Glutamatergic neuron (in vitro differentiated cells): ENCODE measurements around the gene IFITM1. TPM values are rescaled to one million over a fixed set of nuclear protein-coding genes. Genes with fewer than 3 reads are reported as not detected.

Source experiments
- DNase-seq: peaks from one replicate; pipeline ENCODE4 v3.0.0; 2022
- H3K27ac Mint-ChIP-seq: one replicate; pipeline ENCODE4 v1.8.0; 2020; ENCODE audit warnings: mild to moderate bottlenecking, mixed read lengths, inconsistent platforms; ENCODE audit not compliant: unreplicated experiment
- H3K27me3 Mint-ChIP-seq: one replicate; pipeline ENCODE4 v1.8.0; 2020; ENCODE audit warnings: mild to moderate bottlenecking, moderate library complexity, mixed read lengths, inconsistent platforms; ENCODE audit not compliant: unreplicated experiment
- H3K36me3 Mint-ChIP-seq: one replicate; pipeline ENCODE4 v1.8.0; 2020; ENCODE audit warnings: mild to moderate bottlenecking, mixed read lengths, inconsistent platforms; ENCODE audit not compliant: unreplicated experiment
- H3K4me1 Mint-ChIP-seq: one replicate; pipeline ENCODE4 v1.8.0; 2020; ENCODE audit warnings: mild to moderate bottlenecking, low read depth, mixed read lengths, inconsistent platforms; ENCODE audit not compliant: unreplicated experiment
- H3K4me3 Mint-ChIP-seq: one replicate; pipeline ENCODE4 v1.8.0; 2020; ENCODE audit warnings: mild to moderate bottlenecking, mixed read lengths, inconsistent platforms; ENCODE audit not compliant: unreplicated experiment
- H3K9me3 Mint-ChIP-seq: one replicate; pipeline ENCODE4 v1.8.0; 2020; ENCODE audit warnings: mild to moderate bottlenecking, moderate library complexity, mixed read lengths, inconsistent platforms; ENCODE audit not compliant: unreplicated experiment
- total RNA-seq: library from RNA; stranded (reverse); fragmentation: NEBNext Ultra II Directional; extraction: Animal tissue kit (Norgen Biotek cat#: 25700); gene quantifications from one replicate; pipeline ENCODE4 v1.2.1, GENCODE V29; 2021; ENCODE audit not compliant: unreplicated experiment
- TF ChIP-seq, protein P1 (sequence below): fragments of 200-600 bp; sonication (generic); IDR thresholded peaks from one replicate; pipeline ENCODE4 v1.5.0; 2021; ENCODE audit not compliant: partially characterized antibody, unreplicated experiment

Gene IFITM1
- total RNA-seq, 1 donor from 2014 or later: 2.6 TPM

GRCh38 chr11:280706-281485, 32.9 kb upstream of the IFITM1 start:
- Mint-ChIP-seq H3K4me1 (peaks cover 3% of the 10 kb centered on the region), H3K27me3 (peaks cover 22% of the 10 kb centered on the region), H3K36me3 (peaks cover 5% of the 10 kb centered on the region), H3K4me3 (no peak overlapping the region), H3K27ac (no peak overlapping the region), H3K9me3 (peaks cover 13% of the 10 kb centered on the region)
- no peak for DNase-seq
- TF ChIP-seq, protein P1, sequence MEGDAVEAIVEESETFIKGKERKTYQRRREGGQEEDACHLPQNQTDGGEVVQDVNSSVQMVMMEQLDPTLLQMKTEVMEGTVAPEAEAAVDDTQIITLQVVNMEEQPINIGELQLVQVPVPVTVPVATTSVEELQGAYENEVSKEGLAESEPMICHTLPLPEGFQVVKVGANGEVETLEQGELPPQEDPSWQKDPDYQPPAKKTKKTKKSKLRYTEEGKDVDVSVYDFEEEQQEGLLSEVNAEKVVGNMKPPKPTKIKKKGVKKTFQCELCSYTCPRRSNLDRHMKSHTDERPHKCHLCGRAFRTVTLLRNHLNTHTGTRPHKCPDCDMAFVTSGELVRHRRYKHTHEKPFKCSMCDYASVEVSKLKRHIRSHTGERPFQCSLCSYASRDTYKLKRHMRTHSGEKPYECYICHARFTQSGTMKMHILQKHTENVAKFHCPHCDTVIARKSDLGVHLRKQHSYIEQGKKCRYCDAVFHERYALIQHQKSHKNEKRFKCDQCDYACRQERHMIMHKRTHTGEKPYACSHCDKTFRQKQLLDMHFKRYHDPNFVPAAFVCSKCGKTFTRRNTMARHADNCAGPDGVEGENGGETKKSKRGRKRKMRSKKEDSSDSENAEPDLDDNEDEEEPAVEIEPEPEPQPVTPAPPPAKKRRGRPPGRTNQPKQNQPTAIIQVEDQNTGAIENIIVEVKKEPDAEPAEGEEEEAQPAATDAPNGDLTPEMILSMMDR: no peak

DNA sequence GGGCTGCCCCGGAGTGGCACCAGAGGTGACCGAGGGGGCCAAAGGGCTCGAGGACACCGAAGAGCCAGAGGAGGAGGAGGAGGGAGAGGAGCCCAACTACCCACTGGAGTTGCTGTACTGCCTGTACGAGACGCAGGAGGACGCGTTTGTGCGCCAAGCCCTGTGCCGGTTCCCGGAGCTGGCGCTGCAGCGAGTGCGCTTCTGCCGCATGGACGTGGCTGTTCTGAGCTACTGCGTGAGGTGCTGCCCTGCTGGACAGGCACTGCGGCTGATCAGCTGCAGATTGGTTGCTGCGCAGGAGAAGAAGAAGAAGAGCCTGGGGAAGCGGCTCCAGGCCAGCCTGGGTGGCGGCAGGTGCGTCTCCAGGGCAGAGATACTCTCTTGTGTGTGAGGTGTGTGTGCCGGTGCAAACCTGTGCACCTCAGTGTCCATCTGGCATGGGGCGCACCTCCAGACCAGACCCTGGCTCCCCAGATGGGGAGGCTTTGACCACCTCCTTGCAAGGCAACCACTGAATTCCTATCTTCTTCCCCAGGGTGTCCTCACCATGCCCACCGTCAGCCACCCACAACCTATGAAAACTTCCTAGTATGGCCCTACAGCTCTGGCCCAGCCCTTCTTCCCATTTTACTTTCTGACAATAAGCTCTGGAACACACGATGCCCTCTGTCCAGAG, 32.2 kb upstream of the IFITM1 start:
- H3K4me3 Mint-ChIP-seq: no peak overlapping the region
- peaks cover 3% of the 10 kb centered on the region for H3K4me1 Mint-ChIP-seq
- H3K36me3 Mint-ChIP-seq: peaks cover 4% of the 10 kb centered on the region
- TF ChIP-seq, protein P1: no peak
- no peak overlapping the region for H3K27ac Mint-ChIP-seq
- peaks cover 13% of the 10 kb centered on the region for H3K9me3 Mint-ChIP-seq
- H3K27me3 Mint-ChIP-seq: peaks cover 22% of the 10 kb centered on the region
- no peak for DNase-seq

DNA sequence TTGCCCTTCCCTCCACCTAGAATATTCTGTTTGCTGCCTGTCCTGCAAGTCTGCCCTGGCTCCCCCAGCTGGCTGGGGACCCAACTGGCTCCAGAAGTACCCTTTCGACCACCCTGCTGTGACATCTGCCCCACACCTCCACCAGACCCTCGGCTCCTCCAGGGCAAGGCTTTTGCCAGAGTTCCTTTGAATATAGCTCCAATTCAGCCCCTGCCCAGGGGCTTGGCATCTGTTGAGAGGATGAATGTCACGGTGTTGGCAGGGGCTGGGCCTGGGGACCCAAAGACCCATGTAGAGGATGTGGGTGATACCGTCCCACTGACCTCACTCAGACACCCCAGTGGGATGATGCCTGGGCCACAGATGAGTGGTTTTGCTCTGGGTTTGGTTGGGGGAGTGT, 31.7 kb upstream of the IFITM1 start:
- H3K27ac Mint-ChIP-seq: no peak overlapping the region
- DNase-seq: no peak
- peaks cover 3% of the 10 kb centered on the region for H3K4me1 Mint-ChIP-seq
- H3K36me3 Mint-ChIP-seq: no peaks in the 10 kb centered on the region
- no peak overlapping the region for H3K4me3 Mint-ChIP-seq
- H3K9me3 Mint-ChIP-seq: peaks cover 13% of the 10 kb centered on the region
- TF ChIP-seq, protein P1: no peak
- peaks cover 25% of the 10 kb centered on the region for H3K27me3 Mint-ChIP-seq

DNA sequence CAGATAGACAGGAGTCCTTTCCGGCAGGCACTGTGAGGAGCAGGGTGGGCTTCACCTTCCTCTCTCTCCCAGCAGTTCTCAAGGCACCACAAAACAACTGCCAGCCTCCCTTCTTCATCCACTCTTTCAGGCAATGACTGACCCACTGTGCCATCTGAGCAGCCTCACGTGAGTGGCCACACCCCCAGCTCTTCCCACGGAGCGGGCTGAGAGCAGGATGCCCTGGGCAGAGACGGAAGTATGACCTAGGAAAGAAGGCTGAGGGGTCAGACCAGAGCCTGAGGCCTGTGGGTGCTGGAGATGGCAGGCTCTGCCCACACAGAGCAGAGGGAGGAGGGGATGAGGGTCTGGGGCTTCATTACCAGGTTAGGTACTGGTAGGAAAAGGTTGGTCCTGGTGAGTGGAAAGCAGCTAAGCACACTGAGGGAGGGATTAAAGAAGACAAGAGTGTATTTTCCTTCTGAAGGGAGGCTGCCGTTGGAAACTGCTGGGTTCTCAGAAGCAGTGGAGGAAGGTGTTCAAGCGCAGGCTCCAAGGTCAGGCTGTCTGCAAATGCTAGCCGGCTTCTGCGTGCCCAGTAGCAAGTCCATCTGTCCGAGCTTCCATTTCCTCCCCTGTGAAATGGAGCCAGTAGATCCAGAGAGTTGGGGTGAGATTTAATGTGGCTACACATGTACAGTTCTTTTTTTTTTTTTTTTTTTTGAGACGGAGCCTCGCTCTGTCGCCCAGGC, 31.0 kb upstream of the IFITM1 start:
- Mint-ChIP-seq H3K9me3 (peaks cover 13% of the 10 kb centered on the region), H3K4me3 (peak overlapping the region; percentile 9), H3K4me1 (peaks cover 3% of the 10 kb centered on the region), H3K27me3 (peaks cover 25% of the 10 kb centered on the region), H3K36me3 (no peaks in the 10 kb centered on the region), H3K27ac (no peak overlapping the region)
- TF ChIP-seq, protein P1: no peak
- DNase-seq: no peak
